HepG2 (cell line): Measurements from ENCODE around the gene ACP5. TPM values are rescaled to one million over a fixed set of nuclear protein-coding genes. Genes with fewer than 3 reads are reported as not detected.

Source experiments
- GATAD1 ChIP-seq: IDR thresholded peaks from 2 replicates; pipeline ENCODE4 v1.6.1; 2016; ENCODE audit warnings: missing genetic modification reagents, missing compliant biosample characterization
- JDP2 ChIP-seq: sonication (generic); formaldehyde crosslinking; IDR thresholded peaks from 2 replicates; pipeline ENCODE4 v1.8.1; 2022; ENCODE audit warnings: missing genetic modification reagents, borderline replicate concordance
- KDM1A ChIP-seq: IDR thresholded peaks from 2 replicates; pipeline ENCODE4 v1.6.1; 2016; ENCODE audit warnings: missing compliant biosample characterization
- NR2F1 ChIP-seq, 2 experiments: fragments of 450-650 bp in 1 of 2; formaldehyde crosslinking in 1 of 2; IDR thresholded peaks; 2 replicates each; pipeline versions ENCODE4 v1.5.0 to v1.6.1; 2016 to 2020; ENCODE audit warnings: mild to moderate bottlenecking in 1 of 2, missing compliant biosample characterization in 1 of 2, missing genetic modification reagents in 1 of 2, moderate library complexity in 1 of 2
- POLR2AphosphoS2 ChIP-seq: IDR thresholded peaks from 2 replicates; pipeline ENCODE4 v1.6.1; 2011; ENCODE audit warnings: low read depth, low read length, improper control_type of control experiment
- TBX3 ChIP-seq: fragments of 450-650 bp; IDR thresholded peaks from 2 replicates; pipeline ENCODE4 v1.6.1; 2017; ENCODE audit warnings: antibody characterized with exemption, mild to moderate bottlenecking, inconsistent platforms, borderline replicate concordance
- ZFP37 ChIP-seq: sonication (generic); formaldehyde crosslinking; IDR thresholded peaks from 2 replicates; pipeline ENCODE4 v1.4.0; 2020; ENCODE audit warnings: missing genetic modification reagents, borderline replicate concordance
- ZFP90 ChIP-seq: sonication (generic); formaldehyde crosslinking; IDR thresholded peaks from 2 replicates; pipeline ENCODE4 v1.8.0; 2022; ENCODE audit warnings: missing genetic modification reagents, mild to moderate bottlenecking, inconsistent platforms, borderline replicate concordance
- ZNF205 ChIP-seq: IDR thresholded peaks from 2 replicates; pipeline ENCODE4 v1.6.1; 2018; ENCODE audit warnings: missing biosample characterization, missing genetic modification reagents
- ZNF24 ChIP-seq: fragments of 450-650 bp; IDR thresholded peaks from 2 replicates; pipeline ENCODE4 v1.6.1; 2017; ENCODE audit warnings: antibody characterized with exemption, mild to moderate bottlenecking
- ZNF30 ChIP-seq: sonication (generic); formaldehyde crosslinking; IDR thresholded peaks from 2 replicates; pipeline ENCODE4 v1.5.0; 2020; ENCODE audit warnings: mild to moderate bottlenecking, missing genetic modification reagents
- ZNF383 ChIP-seq: sonication (generic); formaldehyde crosslinking; IDR thresholded peaks from 2 replicates; pipeline ENCODE4 v1.4.0; 2020; ENCODE audit warnings: missing genetic modification reagents, mild to moderate bottlenecking, borderline replicate concordance
- ZNF530 ChIP-seq: sonication (generic); formaldehyde crosslinking; IDR thresholded peaks from 2 replicates; pipeline ENCODE4 v1.5.0; 2020; ENCODE audit warnings: low read depth, mild to moderate bottlenecking, missing genetic modification reagents
- ZNF598 ChIP-seq: sonication (generic); formaldehyde crosslinking; IDR thresholded peaks from 2 replicates; pipeline ENCODE4 v1.5.1; 2020; ENCODE audit warnings: mild to moderate bottlenecking, missing genetic modification reagents, borderline replicate concordance
- ZSCAN20 ChIP-seq: sonication (generic); formaldehyde crosslinking; IDR thresholded peaks from 2 replicates; pipeline ENCODE4 v1.4.0; 2020; ENCODE audit warnings: missing genetic modification reagents, mild to moderate bottlenecking, borderline replicate concordance
- polyA plus RNA-seq, 8 experiments: library from polyadenylated mRNA; depleted of rRNA in 3 of 8; stranded (reverse) in 7 of 8; unstranded in 1 of 8; fragments of >200 nt; fragmentation: Illumina TruSeq in 4 of 8; extraction: Trizol in 4 of 8; gene quantifications; 2 replicates each; pipeline versions ENCODE4 v1.2.1 to v1.2.3, GENCODE V29; 2011 to 2016; ENCODE audit warnings: low read depth in 4 of 8, missing spikeins in 1 of 8, mixed read lengths in 1 of 8; ENCODE audit not compliant: insufficient read depth in 1 of 8
- total RNA-seq, 5 experiments: library from RNA; depleted of rRNA; stranded (reverse); fragments of >200 nt; fragmentation: Illumina TruSeq; extraction: Trizol; gene quantifications; 2 replicates each; pipeline ENCODE4 v1.2.3, GENCODE V29; 2016; ENCODE audit warnings: low read depth in 1 of 5
- TF ChIP-seq, protein P1 (sequence below): sonication (generic); formaldehyde crosslinking; IDR thresholded peaks from 2 replicates; pipeline ENCODE4 v1.4.0; 2020; ENCODE audit warnings: missing genetic modification reagents, mild to moderate bottlenecking, borderline replicate concordance
- TF ChIP-seq, protein P2 (sequence below): sonication (generic); formaldehyde crosslinking; IDR thresholded peaks from 2 replicates; pipeline ENCODE4 v1.8.0; 2022; ENCODE audit warnings: missing genetic modification reagents, mild to moderate bottlenecking, borderline replicate concordance
- TF ChIP-seq, protein P3 (sequence below): sonication (generic); formaldehyde crosslinking; IDR thresholded peaks from 2 replicates; pipeline ENCODE4 v1.5.0; 2020; ENCODE audit warnings: missing genetic modification reagents
- TF ChIP-seq, protein P4 (sequence below): sonication (generic); formaldehyde crosslinking; IDR thresholded peaks from 2 replicates; pipeline ENCODE4 v1.4.0; 2020; ENCODE audit warnings: low read depth, missing genetic modification reagents

Gene ACP5
- total and polyA plus RNA-seq, 2 of the 13 experiments (the other 11 are each of a cell fraction or from before 2014, with no cell fraction given) = 1.3 to 6.7 TPM

DNA sequence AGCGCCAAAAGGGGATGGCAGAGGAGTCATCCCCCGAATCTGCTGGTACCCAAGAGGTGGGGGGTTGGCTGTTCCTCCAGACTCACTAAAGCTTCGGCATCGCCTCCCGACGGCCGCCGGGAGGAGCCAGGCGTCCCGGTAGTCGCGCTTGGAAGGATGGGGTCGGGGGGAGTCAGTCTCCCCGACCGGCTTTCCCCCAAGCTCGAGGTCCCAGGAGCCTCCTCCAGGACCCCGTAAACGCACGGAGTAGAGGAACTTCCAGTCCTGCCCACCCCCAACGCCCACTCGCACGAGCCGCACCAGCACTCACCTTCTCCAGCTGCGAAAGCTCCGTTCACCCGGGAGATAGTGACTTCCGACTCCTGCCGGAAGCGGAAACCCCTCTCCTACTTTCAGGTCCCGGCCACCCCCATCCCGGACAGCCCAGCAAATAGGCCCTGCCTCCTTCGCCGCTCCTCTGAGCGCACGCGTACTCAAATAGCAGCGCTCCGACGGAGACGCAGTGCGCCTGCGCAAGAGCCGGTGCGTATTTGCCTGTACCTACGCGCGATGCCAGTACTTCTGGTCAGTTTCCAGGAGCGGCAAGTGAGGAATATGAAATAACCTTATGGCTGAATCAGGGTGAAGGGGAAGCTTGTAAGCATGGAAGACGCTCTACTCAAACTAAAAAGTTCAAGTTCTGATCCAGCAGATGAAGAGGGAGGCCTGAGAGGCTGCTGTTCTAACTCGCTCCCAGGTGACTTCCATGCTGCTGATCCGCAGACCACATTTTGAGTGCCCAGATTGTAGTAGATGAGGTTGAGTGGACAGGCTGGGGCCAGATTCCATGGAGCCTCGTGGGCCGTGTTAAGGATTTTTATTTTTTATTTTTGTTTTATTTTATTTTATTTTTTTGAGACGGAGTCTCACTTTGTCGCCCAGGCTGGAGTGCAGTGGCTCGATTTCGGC, 18.3 kb downstream of the ACP5 start, which contains the start of gene ELOF1 (continued):
- TF ChIP-seq ZNF30 (no peak), ZNF205 (CRISPR knock-in tag) (peak; percentile 44; the same call in 1 of the 2 replicates), ZNF24 (no peak), TBX3 (no peak), ZNF530 (CRISPR knock-in tag) (no peak), ZSCAN20 (CRISPR knock-in tag) (no peak), JDP2 (CRISPR knock-in tag) (no peak), GATAD1 (CRISPR knock-in tag) (peak; percentile 91), ZFP90 (CRISPR knock-in tag) (no peak), KDM1A (CRISPR knock-in tag) (no peak), NR2F1 (CRISPR knock-in tag; IDR thresholded peaks at IDR 0.05) (no peak), ZNF383 (CRISPR knock-in tag) (no peak), POLR2AphosphoS2 (no peak), ZFP37 (0 out of 2 replicates have a peak, but pooled peaks have one; percentile 17), ZNF598 (CRISPR knock-in tag) (peak; percentile 95; the same call in 1 of the 2 replicates)
- TF ChIP-seq, protein P1, sequence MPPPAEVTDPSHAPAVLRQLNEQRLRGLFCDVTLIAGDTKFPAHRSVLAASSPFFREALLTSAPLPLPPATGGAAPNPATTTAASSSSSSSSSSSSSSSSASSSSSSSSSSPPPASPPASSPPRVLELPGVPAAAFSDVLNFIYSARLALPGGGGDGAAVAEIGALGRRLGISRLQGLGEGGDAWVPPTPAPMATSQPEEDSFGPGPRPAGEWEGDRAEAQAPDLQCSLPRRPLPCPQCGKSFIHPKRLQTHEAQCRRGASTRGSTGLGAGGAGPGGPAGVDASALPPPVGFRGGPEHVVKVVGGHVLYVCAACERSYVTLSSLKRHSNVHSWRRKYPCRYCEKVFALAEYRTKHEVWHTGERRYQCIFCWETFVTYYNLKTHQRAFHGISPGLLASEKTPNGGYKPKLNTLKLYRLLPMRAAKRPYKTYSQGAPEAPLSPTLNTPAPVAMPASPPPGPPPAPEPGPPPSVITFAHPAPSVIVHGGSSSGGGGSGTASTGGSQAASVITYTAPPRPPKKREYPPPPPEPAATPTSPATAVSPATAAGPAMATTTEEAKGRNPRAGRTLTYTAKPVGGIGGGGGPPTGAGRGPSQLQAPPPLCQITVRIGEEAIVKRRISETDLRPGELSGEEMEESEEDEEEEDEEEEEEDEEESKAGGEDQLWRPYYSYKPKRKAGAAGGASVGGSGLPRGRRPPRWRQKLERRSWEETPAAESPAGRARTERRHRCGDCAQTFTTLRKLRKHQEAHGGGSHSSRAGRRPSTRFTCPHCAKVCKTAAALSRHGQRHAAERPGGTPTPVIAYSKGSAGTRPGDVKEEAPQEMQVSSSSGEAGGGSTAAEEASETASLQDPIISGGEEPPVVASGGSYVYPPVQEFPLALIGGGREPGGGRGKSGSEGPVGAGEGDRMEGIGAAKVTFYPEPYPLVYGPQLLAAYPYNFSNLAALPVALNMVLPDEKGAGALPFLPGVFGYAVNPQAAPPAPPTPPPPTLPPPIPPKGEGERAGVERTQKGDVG (CRISPR knock-in tag) = no peak
- TF ChIP-seq, protein P2, sequence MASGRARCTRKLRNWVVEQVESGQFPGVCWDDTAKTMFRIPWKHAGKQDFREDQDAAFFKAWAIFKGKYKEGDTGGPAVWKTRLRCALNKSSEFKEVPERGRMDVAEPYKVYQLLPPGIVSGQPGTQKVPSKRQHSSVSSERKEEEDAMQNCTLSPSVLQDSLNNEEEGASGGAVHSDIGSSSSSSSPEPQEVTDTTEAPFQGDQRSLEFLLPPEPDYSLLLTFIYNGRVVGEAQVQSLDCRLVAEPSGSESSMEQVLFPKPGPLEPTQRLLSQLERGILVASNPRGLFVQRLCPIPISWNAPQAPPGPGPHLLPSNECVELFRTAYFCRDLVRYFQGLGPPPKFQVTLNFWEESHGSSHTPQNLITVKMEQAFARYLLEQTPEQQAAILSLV = no peak
- TF ChIP-seq, protein P3, sequence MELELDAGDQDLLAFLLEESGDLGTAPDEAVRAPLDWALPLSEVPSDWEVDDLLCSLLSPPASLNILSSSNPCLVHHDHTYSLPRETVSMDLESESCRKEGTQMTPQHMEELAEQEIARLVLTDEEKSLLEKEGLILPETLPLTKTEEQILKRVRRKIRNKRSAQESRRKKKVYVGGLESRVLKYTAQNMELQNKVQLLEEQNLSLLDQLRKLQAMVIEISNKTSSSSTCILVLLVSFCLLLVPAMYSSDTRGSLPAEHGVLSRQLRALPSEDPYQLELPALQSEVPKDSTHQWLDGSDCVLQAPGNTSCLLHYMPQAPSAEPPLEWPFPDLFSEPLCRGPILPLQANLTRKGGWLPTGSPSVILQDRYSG = no peak
- TF ChIP-seq, protein P4, sequence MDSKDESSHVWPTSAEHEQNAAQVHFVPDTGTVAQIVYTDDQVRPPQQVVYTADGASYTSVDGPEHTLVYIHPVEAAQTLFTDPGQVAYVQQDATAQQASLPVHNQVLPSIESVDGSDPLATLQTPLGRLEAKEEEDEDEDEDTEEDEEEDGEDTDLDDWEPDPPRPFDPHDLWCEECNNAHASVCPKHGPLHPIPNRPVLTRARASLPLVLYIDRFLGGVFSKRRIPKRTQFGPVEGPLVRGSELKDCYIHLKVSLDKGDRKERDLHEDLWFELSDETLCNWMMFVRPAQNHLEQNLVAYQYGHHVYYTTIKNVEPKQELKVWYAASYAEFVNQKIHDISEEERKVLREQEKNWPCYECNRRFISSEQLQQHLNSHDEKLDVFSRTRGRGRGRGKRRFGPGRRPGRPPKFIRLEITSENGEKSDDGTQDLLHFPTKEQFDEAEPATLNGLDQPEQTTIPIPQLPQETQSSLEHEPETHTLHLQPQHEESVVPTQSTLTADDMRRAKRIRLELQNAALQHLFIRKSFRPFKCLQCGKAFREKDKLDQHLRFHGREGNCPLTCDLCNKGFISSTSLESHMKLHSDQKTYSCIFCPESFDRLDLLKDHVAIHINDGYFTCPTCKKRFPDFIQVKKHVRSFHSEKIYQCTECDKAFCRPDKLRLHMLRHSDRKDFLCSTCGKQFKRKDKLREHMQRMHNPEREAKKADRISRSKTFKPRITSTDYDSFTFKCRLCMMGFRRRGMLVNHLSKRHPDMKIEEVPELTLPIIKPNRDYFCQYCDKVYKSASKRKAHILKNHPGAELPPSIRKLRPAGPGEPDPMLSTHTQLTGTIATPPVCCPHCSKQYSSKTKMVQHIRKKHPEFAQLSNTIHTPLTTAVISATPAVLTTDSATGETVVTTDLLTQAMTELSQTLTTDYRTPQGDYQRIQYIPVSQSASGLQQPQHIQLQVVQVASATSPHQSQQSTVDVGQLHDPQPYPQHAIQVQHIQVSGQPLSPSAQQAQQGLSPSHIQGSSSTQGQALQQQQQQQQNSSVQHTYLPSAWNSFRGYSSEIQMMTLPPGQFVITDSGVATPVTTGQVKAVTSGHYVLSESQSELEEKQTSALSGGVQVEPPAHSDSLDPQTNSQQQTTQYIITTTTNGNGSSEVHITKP (CRISPR knock-in tag) = no peak; the same call in 1 of the 2 replicates
